ENCODE measurements around the gene ARHGAP45. TPM values are rescaled to one million over a fixed set of nuclear protein-coding genes. Genes with fewer than 3 reads are reported as not detected.

ARHGAP45 gene
- total and polyA plus RNA-seq, 9 of the 15 experiments (the other 6 are each of a cell fraction or from before 2014, with no cell fraction given) = 0.08 to 22.1 (median 4.2) TPM

DNA sequence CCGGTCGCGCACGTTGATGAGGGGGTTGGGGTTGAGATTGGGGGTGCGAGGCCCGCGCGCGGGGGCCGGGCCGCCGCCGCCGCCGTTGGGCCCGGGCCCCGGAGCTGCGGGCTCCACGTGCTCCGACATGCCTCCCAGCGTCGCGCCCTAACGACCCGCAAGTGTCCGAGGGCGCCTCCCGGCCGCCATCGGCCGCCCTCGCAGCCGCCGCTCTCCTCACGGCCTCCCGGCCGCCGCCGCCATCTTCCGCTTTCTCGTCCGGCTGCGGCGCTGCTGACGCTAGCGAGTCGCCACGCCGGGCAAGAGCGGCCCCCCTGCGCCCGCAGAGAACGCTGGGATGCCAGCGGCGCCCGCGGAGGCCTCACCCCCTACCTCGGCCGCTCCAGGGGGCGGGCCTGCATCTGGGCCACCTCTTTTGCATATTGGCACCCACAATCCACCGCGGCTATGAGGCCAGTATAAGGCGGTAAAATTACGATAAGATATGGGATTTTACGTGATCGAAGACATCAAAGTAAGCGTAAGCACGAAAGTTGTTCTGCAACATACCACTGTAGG, 46.0 kb upstream of the ARHGAP45 start, which contains the start of gene TMEM259 (continued):
- TF ChIP-seq CCAR2 (IDR thresholded peaks at IDR 0.05; ENCODE audit: low read depth, low read length) (no peak), LARP7 (IDR thresholded peaks at IDR 0.05) (no peak), ZNF583 (CRISPR knock-in tag; IDR thresholded peaks at IDR 0.05) (no peak), ZNF778 (CRISPR knock-in tag; IDR thresholded peaks at IDR 0.05) (no peak), BRD4 (IDR thresholded peaks at IDR 0.05) (no peak), NFATC3 (IDR thresholded peaks at IDR 0.05) (no peak), KLF13 (tag; IDR thresholded peaks at IDR 0.05; ENCODE audit: borderline replicate concordance, low read depth) (no peak; the same call in 1 of the 2 replicates), ZNF644 (tag; IDR thresholded peaks at IDR 0.05; ENCODE audit: low read depth) (no peak), ZBTB33 (CRISPR knock-in tag; IDR thresholded peaks at IDR 0.05) (no peak), CC2D1A (IDR thresholded peaks at IDR 0.05) (no peak), ETV1 (tag; conservative IDR thresholded peaks at IDR 0.05; ENCODE audit: low read depth) (no peak), FOSL1 (tag; conservative IDR thresholded peaks at IDR 0.05) (no peak), BMI1 (IDR thresholded peaks at IDR 0.05; ENCODE audit: low read length) (no peak), ZNF696 (CRISPR knock-in tag; conservative IDR thresholded peaks at IDR 0.05) (no peak)
- TF ChIP-seq, protein P1, sequence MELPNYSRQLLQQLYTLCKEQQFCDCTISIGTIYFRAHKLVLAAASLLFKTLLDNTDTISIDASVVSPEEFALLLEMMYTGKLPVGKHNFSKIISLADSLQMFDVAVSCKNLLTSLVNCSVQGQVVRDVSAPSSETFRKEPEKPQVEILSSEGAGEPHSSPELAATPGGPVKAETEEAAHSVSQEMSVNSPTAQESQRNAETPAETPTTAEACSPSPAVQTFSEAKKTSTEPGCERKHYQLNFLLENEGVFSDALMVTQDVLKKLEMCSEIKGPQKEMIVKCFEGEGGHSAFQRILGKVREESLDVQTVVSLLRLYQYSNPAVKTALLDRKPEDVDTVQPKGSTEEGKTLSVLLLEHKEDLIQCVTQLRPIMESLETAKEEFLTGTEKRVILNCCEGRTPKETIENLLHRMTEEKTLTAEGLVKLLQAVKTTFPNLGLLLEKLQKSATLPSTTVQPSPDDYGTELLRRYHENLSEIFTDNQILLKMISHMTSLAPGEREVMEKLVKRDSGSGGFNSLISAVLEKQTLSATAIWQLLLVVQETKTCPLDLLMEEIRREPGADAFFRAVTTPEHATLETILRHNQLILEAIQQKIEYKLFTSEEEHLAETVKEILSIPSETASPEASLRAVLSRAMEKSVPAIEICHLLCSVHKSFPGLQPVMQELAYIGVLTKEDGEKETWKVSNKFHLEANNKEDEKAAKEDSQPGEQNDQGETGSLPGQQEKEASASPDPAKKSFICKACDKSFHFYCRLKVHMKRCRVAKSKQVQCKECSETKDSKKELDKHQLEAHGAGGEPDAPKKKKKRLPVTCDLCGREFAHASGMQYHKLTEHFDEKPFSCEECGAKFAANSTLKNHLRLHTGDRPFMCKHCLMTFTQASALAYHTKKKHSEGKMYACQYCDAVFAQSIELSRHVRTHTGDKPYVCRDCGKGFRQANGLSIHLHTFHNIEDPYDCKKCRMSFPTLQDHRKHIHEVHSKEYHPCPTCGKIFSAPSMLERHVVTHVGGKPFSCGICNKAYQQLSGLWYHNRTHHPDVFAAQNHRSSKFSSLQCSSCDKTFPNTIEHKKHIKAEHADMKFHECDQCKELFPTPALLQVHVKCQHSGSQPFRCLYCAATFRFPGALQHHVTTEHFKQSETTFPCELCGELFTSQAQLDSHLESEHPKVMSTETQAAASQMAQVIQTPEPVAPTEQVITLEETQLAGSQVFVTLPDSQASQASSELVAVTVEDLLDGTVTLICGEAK (IDR thresholded peaks at IDR 0.05) = no peak
- TF ChIP-seq, protein P1 (CRISPR knock-in tag; IDR thresholded peaks at IDR 0.05) = no peak
- TF ChIP-seq, protein P2, sequence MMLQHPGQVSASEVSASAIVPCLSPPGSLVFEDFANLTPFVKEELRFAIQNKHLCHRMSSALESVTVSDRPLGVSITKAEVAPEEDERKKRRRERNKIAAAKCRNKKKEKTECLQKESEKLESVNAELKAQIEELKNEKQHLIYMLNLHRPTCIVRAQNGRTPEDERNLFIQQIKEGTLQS (IDR thresholded peaks at IDR 0.05) = no peak
- TF ChIP-seq, protein P2 (CRISPR knock-in tag; conservative IDR thresholded peaks at IDR 0.05) = no peak
